ENCODE results near the gene IZUMO1.

DNA sequence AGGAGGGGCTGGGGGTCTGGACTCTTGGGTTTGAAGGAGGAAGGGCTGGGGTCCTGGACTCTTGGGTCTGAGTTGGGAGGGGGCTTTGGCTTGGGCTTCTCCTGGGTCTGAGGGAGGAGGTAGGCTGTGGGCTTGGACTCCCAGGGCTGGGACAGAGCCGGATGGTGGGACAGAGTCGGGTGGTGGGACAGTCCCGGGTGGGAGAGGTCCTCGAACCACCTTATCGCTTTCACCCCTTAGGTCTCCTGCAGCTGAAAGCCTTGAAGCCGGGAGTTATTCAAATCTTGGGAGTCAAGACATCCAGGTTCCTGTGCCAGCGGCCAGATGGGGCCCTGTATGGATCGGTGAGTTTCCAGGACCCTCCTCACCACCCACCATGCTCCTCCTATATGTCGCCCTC is 10.0 kb upstream of the IZUMO1 start:
- TF ChIP-seq, protein P1, sequence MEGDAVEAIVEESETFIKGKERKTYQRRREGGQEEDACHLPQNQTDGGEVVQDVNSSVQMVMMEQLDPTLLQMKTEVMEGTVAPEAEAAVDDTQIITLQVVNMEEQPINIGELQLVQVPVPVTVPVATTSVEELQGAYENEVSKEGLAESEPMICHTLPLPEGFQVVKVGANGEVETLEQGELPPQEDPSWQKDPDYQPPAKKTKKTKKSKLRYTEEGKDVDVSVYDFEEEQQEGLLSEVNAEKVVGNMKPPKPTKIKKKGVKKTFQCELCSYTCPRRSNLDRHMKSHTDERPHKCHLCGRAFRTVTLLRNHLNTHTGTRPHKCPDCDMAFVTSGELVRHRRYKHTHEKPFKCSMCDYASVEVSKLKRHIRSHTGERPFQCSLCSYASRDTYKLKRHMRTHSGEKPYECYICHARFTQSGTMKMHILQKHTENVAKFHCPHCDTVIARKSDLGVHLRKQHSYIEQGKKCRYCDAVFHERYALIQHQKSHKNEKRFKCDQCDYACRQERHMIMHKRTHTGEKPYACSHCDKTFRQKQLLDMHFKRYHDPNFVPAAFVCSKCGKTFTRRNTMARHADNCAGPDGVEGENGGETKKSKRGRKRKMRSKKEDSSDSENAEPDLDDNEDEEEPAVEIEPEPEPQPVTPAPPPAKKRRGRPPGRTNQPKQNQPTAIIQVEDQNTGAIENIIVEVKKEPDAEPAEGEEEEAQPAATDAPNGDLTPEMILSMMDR (CRISPR knock-in tag; IDR thresholded peaks at IDR 0.05), result no peak
- TF ChIP-seq ZNF83 (CRISPR knock-in tag; IDR thresholded peaks at IDR 0.05; ENCODE audit: borderline replicate concordance), result no peak
- TF ChIP-seq ZNF619 (CRISPR knock-in tag; IDR thresholded peaks at IDR 0.05), result no peak
- TF ChIP-seq, protein P2, sequence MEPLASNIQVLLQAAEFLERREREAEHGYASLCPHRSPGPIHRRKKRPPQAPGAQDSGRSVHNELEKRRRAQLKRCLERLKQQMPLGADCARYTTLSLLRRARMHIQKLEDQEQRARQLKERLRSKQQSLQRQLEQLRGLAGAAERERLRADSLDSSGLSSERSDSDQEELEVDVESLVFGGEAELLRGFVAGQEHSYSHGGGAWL (CRISPR knock-in tag; IDR thresholded peaks at IDR 0.05), result no peak
- TF ChIP-seq TCF7 (IDR thresholded peaks at IDR 0.05; ENCODE audit: low read depth), result no peak
- no peak for TF ChIP-seq POLR2A (IDR thresholded peaks at IDR 0.05; ENCODE audit: insufficient read depth in 1 of 2, low read depth in 2 of 2, low read length in 2 of 2)
- no peak for TF ChIP-seq ZNF138 (CRISPR knock-in tag; IDR thresholded peaks at IDR 0.05; ENCODE audit: low read depth)

Measured in HepG2 (cell line).